BE2C (cell line): ENCODE measurements around the gene SFTPB.

Experiments used
- DNase-seq: peaks from one replicate; pipeline ENCODE4 v3.0.0-alpha.2; 2020
- H3K27me3 ChIP-seq: fragments of 250-450 bp; sonication (Bioruptor Pico); 2 replicates; pipeline ENCODE4 v1.5.1; 2020; ENCODE audit warnings: mild to moderate bottlenecking
- H3K36me3 ChIP-seq: fragments of 250-450 bp; sonication (Bioruptor Pico); 2 replicates; pipeline ENCODE4 v1.5.1; 2020; ENCODE audit warnings: mild to moderate bottlenecking
- H3K4me1 ChIP-seq: fragments of 250-450 bp; sonication (Bioruptor Pico); 2 replicates; pipeline ENCODE4 v1.5.1; 2020
- H3K4me3 ChIP-seq: 2 replicates; pipeline ENCODE4 v1.5.1; 2011; ENCODE audit warnings: low read depth, low read length
- H3K9me3 ChIP-seq: fragments of 250-450 bp; sonication (Bioruptor Pico); 2 replicates; pipeline ENCODE4 v1.5.1; 2020
- CTCF ChIP-seq: IDR thresholded peaks from 2 replicates; pipeline ENCODE4 v1.5.1; 2012; ENCODE audit warnings: mild to moderate bottlenecking, low read depth, low read length

SFTPB gene

GRCh38 chr2:85712849-85713612, 45.0 kb upstream of the SFTPB start:
- H3K27me3 ChIP-seq, result no peaks in the 10 kb centered on the region
- H3K4me1 ChIP-seq, result peaks cover 4% of the 10 kb centered on the region; the same call in 1 of the 2 replicates
- no peak for TF ChIP-seq CTCF
- H3K36me3 ChIP-seq, result no peaks in the 10 kb centered on the region
- no peak for DNase-seq
- no peaks in the 10 kb centered on the region for H3K9me3 ChIP-seq
- H3K4me3 ChIP-seq, result no peak overlapping the region

- no peak for DNase-seq
- H3K9me3 ChIP-seq, result no peaks in the 10 kb centered on the region
- no peaks in the 10 kb centered on the region for H3K27me3 ChIP-seq
- no peak overlapping the region for H3K4me3 ChIP-seq
- no peak for TF ChIP-seq CTCF
- H3K4me1 ChIP-seq, result peaks cover 2% of the 10 kb centered on the region; the same call in 1 of the 2 replicates
- H3K36me3 ChIP-seq, result no peaks in the 10 kb centered on the region
These were observed 44.3 kb upstream of the SFTPB start for GRCh38 chr2:85712336-85712735.

- no peak overlapping the region for H3K4me3 ChIP-seq
- no peaks in the 10 kb centered on the region for H3K36me3 ChIP-seq
- H3K4me1 ChIP-seq, result no peaks in the 10 kb centered on the region
- TF ChIP-seq CTCF, result no peak
- no peaks in the 10 kb centered on the region for H3K9me3 ChIP-seq
- H3K27me3 ChIP-seq, result no peaks in the 10 kb centered on the region
- DNase-seq, result no peak
These were observed 43.6 kb upstream of the SFTPB start for GRCh38 chr2:85711578-85712060.

GRCh38 chr2:85710687-85711577, 42.9 kb upstream of the SFTPB start:
- no peaks in the 10 kb centered on the region for H3K9me3 ChIP-seq
- H3K36me3 ChIP-seq, result no peaks in the 10 kb centered on the region
- no peaks in the 10 kb centered on the region for H3K4me1 ChIP-seq
- no peak for DNase-seq
- no peak for TF ChIP-seq CTCF
- no peak overlapping the region for H3K4me3 ChIP-seq
- H3K27me3 ChIP-seq, result no peaks in the 10 kb centered on the region

- Histone ChIP-seq H3K27me3 (no peaks in the 10 kb centered on the region), H3K36me3 (no peaks in the 10 kb centered on the region), H3K4me3 (no peak overlapping the region), H3K4me1 (no peaks in the 10 kb centered on the region), H3K9me3 (no peaks in the 10 kb centered on the region)
- DNase-seq, result no peak
- TF ChIP-seq CTCF, result no peak
These were observed 41.4 kb upstream of the SFTPB start for GRCh38 chr2:85709401-85709811.

GRCh38 chr2:85708641-85709040, 40.6 kb upstream of the SFTPB start:
- Histone ChIP-seq H3K36me3 (no peaks in the 10 kb centered on the region), H3K27me3 (no peaks in the 10 kb centered on the region), H3K4me3 (no peak overlapping the region), H3K4me1 (no peaks in the 10 kb centered on the region), H3K9me3 (no peaks in the 10 kb centered on the region)
- no peak for DNase-seq
- no peak for TF ChIP-seq CTCF
